ENCODE data around the gene ETS2.
"Not testable (repeated sequence)": the region's sequence is repeated elsewhere in the genome, so short reads cannot be mapped to it uniquely, and the experiment has no call there.

ETS2 gene

DNA sequence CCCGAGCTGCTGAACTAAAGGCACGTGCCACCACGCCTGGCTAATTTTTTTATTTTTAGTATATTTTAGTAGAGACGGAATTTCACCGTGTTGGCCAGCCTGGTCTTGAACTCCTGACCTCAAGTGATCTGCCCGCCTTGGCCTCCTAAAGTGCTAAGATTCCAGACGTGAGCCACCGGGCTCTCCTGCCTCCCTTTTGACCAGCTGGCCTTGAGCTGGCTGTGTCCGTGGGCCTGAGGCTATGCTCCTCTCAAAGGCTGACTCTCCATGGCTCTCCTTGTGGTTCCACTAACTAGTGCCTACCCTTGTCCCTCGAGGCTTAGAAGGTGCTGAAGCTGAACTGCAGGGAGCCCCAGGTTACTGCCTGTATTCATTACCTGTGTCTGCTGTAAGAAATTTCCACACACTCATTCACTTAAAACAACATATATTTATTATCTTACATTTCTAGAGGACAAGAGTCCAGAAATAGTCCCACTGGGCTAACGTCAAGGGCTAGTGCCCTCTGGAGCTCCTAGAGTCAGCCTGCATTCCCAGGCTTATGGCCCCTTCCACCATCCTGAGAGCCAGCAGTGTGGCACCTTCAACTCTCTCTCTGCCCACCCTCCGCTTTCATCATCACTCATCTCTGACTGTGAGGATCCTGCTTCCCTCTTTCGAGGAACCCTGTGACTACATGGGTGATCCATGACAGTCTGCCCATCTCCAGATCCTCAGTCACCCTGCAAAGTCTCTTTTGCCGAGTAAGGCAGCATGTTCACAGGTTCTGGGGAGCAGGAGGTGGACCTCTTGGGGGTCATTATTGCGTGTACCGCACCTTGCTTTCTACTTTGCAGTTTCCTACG is 34.9 kb downstream of the ETS2 start:
- DNase-seq: no peak

- no peak for DNase-seq
Measured at GRCh38 chr21:38841472-38841871, 35.7 kb downstream of the ETS2 start.

GRCh38 chr21:38842079-38842478 is 36.4 kb downstream of the ETS2 start:
- DNase-seq: no peak

- no peak for DNase-seq
Measured at GRCh38 chr21:38843379-38843778, 37.6 kb downstream of the ETS2 start.

- no peak for DNase-seq
Measured at GRCh38 chr21:38843806-38844503, 38.2 kb downstream of the ETS2 start.

- not testable (repeated sequence) for DNase-seq
Measured at GRCh38 chr21:38845374-38845773, 39.6 kb downstream of the ETS2 start.

DNA sequence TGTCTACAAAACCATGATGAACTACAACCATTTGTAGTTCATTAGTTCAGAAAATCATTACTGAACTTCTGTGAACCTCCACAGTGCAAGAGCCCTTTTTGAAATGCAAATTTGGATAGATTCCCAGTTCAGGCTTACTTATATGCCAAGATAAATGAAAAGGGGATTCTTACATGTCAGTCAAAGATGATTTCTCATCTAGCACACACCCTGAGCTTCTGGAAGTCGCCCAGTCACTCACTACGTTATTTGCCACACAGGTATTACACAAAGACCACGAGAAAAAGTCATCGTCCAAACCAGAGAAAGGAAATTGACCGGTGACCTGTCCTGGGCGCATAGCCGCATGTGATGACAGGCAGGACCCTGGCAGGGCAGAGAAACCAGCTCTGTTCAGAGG is 41.8 kb downstream of the ETS2 start:
- DNase-seq: no peak

DNA sequence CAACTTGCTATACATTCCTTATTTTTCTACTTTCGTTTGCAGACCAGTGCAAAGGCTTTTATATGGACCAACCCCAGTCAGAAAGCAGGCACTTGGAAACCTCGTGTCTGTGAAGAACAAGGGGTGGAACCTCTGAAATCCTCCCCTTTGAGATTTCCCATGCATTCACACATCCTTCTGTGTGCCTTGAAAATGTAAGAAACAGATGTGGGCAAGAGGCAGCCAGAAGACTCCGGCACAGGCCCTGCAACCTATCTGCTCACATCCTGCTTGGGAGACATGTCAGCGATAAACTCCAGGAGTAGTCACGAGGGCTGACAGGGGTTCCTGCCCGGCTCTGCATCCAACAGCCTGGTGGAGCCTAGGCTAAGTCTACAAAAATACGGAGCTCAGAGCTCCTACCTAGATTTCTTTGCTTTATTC is 42.5 kb downstream of the ETS2 start:
- DNase-seq: no peak

DNA sequence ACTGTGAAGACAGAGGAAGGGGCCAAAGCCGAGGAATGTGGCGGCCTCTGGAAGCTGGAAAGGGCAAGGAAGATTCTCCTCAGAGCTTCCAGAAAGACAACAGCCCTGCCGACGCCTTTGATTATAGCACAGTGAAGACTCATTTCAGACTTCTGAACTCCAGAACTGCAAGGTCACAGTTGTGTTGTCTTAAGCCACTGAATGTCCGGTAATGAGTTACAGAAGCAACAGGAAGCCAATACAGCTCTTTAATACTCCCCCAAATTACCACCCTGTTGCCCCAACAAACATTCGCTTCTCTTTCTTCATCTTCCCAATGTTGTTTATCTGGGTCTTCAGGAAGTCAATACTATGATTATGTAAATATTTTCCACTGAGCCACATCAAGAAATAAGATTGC is 44.0 kb downstream of the ETS2 start:
- DNase-seq: no peak

- DNase-seq: no peak
Measured at GRCh38 chr21:38850277-38850951, 44.7 kb downstream of the ETS2 start.

GRCh38 chr21:38851101-38851500 is 45.4 kb downstream of the ETS2 start:
- no peak for DNase-seq

DNA sequence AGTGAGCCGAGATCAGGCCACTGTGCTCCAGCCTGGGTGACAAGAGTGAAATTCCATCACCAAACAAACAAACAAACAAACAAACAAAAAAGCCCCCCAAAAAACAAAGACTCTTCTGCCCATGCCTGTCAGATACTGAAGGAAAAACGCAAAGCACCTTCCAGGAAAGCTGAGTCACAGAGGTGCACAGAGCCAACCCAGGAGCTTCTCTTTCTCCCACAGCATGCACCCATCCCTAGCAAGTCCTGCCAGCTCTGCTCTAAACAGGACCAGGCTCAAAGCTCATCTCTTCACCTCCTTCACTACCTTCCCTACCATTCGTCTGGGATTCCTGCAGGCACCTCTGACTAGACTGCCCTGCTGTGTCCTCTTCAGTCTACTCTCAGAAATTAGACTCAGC is 46.5 kb downstream of the ETS2 start:
- DNase-seq: no peak

GRCh38 chr21:38852708-38853107 is 47.0 kb downstream of the ETS2 start:
- DNase-seq: no peak

GRCh38 chr21:38853421-38853919 is 47.7 kb downstream of the ETS2 start:
- DNase-seq: no peak

DNA sequence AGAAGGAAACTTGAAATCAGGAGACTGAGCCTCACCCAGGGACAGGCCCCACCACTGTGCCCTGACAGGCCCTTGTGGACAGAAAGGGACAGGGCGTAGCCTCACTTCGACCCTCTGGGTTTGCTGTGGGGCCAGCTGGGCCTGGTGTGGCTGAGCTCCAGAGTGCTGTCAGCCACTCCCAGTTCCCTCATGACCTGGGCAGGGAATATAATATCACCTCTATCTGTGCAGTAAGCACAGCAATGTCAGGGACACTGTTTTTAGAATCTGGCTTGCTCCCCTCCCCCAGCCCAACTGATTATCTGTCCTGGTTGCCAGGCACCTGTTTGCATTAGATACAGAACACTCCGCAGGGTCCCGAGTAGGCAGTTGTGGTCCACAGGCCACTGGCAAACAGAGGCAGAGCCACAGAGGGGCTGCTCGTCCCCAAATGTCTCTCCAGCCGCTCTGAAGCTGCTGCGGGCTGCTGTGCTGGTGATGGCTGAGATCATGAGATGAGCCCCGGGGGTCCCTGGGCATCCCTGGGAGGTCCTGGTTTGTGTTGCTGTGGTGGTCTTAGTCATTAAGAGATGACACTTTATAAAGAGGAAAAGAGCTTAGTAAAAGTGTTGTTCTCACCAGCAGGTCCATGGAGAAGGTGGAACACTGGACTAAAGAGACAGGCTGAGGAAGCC is 51.6 kb downstream of the ETS2 start:
- DNase-seq: no peak

DNA sequence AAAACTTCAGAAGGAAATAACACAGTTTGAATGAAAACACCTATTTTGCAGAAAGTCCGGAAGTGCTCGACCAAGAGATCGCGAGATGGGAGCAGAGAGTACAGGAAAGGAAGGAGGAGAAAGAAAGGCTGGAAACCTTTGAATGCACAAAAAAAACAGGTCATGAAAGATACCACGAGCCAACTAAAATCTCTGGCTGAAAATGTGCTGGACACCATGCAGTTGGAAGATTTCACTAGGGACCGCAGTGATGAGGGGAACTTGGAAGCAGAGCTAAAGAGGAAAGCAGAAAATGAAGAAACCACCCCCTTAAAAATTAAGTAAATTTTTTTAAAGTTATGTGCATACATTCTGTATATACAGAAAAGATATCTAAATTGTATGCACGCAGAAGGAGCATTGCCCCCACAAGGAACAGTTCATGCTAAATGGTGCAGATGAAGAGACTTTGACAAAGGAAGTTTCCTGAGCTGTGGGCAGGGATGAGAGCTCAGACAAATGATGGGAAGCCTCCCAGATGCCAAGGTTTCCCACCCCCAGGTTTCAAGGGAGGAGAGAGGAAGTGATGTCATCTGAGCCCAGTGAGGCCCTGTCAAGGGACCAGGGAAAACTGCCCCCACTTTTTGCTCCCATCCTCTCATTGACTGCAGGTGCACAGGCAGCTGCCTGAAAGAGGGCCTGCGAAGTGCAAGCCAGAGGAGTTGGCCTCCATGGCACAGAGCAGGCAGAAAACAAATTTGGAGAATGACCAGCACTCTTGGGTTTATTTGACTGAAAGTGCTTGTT is 52.5 kb downstream of the ETS2 start:
- DNase-seq: no peak

DNA sequence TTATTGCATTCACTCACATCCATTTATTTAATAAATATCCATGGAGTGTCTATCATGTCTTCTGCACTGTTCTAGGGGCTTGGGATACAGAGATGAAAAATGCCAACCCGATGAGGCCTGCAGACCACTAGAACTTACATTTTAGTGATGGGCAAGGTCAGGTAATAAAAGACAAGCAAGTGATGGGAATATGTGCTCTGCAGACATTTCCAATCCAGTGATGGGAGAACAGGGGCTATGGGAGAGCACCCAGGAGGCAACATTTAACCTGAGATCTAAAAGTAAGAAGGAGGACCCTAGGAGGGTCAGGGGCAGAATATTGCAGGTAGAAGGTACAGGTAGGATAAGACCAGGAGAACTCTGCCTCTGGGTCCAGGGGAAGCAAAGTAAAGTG is 53.1 kb downstream of the ETS2 start:
- DNase-seq: no peak

GRCh38 chr21:38859852-38860251 is 54.1 kb downstream of the ETS2 start:
- no peak for DNase-seq

GRCh38 chr21:38861056-38861455 is 55.3 kb downstream of the ETS2 start:
- DNase-seq: no peak

- no peak for DNase-seq
Measured at GRCh38 chr21:38861989-38862683, 56.4 kb downstream of the ETS2 start.

GRCh38 chr21:38863291-38863690 is 57.6 kb downstream of the ETS2 start:
- no peak for DNase-seq

All from activated CD4-positive, alpha-beta T cell treated with anti-CD3 and anti-CD28 coated beads, Interleukin-2, amount 50 U/mL, for 16 hours (primary cell).